GM12878 (cell line): ENCODE results near the gene STPG1. TPM values are rescaled to one million over a fixed set of nuclear protein-coding genes. Genes with fewer than 3 reads are reported as not detected.

Experiments used
- CUX1 ChIP-seq: IDR thresholded peaks from 2 replicates; pipeline ENCODE4 v1.6.1; 2012; ENCODE audit warnings: improper control_type of control experiment, low read depth, low read length; ENCODE audit not compliant: insufficient replicate concordance
- E4F1 ChIP-seq: fragments of 450-650 bp; IDR thresholded peaks from 2 replicates; pipeline ENCODE4 v1.6.1; 2018; ENCODE audit warnings: borderline replicate concordance, mild to moderate bottlenecking; ENCODE audit not compliant: partially characterized antibody
- FOXK2 ChIP-seq: fragments of 450-650 bp; IDR thresholded peaks from 2 replicates; pipeline ENCODE4 v1.6.1; 2017; ENCODE audit warnings: mild to moderate bottlenecking, moderate library complexity
- ZBTB4 ChIP-seq: fragments of 450-650 bp; formaldehyde crosslinking; IDR thresholded peaks from 2 replicates; pipeline ENCODE4 v1.4.0; 2022; ENCODE audit warnings: mild to moderate bottlenecking, moderate library complexity
- ZNF207 ChIP-seq: fragments of 450-650 bp; IDR thresholded peaks from 2 replicates; pipeline ENCODE4 v1.6.1; 2014; ENCODE audit warnings: antibody characterized with exemption, mild to moderate bottlenecking, borderline replicate concordance
- polyA plus RNA-seq, 11 experiments: library from polyadenylated mRNA; depleted of rRNA in 4 of 11; unstranded in 6 of 11; stranded (reverse) in 5 of 11; fragments of >200 nt; fragmentation: Nextera tagmentation in 4 of 11; fragmentation: Illumina TruSeq in 1 of 11; extraction: Ambion mirVana in 4 of 11; extraction: Trizol in 1 of 11; gene quantifications; 1 replicate in 1 of 11; 2 replicates in 10 of 11; pipeline versions ENCODE4 v1.2.1 to v1.2.3, GENCODE V29; 2011 to 2016; ENCODE audit warnings: inconsistent platforms in 2 of 11, missing spikeins in 2 of 11, low read depth in 1 of 11
- total RNA-seq, 4 experiments: library from RNA; depleted of rRNA in 3 of 4; stranded (reverse); fragments of >200 nt in 3 of 4; fragmentation: Illumina TruSeq in 1 of 4; extraction: Trizol in 1 of 4; gene quantifications; 2 replicates each; pipeline versions ENCODE4 v1.2.1 to v1.2.3, GENCODE V29; 2013 to 2021

STPG1 gene
- total and polyA plus RNA-seq, 10 of the 15 experiments (the other 5 are each of a cell fraction or from before 2014, with no cell fraction given) = 0.22 to 2.6 (median 0.73) TPM

GRCh38 chr1:24409535-24409934, 4.0 kb downstream of the STPG1 start (continued):
- no peak for TF ChIP-seq CUX1
- no peak for TF ChIP-seq E4F1
- TF ChIP-seq ZNF207 = no peak
- TF ChIP-seq ZBTB4 (CRISPR knock-in tag) = no peak
- no peak for TF ChIP-seq FOXK2
- TF ChIP-seq, all 136 proteins: peak for 0
